ENCODE data around the gene C9orf72. TPM values are rescaled to one million over a fixed set of nuclear protein-coding genes. Genes with fewer than 3 reads are reported as not detected.

C9orf72 gene
- total RNA-seq, 1 experiment from 2014 or later: 6.4 TPM

DNA sequence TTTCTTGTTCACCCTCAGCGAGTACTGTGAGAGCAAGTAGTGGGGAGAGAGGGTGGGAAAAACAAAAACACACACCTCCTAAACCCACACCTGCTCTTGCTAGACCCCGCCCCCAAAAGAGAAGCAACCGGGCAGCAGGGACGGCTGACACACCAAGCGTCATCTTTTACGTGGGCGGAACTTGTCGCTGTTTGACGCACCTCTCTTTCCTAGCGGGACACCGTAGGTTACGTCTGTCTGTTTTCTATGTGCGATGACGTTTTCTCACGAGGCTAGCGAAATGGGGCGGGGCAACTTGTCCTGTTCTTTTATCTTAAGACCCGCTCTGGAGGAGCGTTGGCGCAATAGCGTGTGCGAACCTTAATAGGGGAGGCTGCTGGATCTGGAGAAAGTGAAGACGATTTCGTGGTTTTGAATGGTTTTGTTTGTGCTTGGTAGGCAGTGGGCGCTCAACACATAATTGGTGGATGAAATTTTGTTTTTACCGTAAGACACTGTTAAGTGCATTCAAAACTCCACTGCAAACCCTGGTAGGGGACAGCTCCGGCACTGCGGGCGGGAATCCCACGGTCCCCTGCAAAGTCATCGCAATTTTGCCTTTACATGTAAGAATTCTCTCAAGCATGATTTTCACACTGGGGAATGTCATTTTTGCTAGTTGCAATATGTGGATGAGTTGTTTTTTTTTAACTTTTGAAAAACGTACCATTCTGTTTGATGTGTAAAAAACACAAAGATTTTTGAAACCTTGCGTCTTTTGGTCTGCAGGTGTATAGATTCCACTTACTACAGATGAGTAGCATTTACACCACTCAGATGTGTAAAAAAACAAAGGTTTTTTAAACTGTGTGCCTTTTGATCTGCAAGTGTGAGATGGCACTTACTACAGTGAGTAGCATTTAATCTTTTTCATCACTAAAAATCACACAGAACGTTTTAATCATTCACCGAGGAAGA lies 631 bp upstream of the C9orf72 start:
- DNase-seq (ENCODE audit: low read depth): peak; percentile 98

DNA sequence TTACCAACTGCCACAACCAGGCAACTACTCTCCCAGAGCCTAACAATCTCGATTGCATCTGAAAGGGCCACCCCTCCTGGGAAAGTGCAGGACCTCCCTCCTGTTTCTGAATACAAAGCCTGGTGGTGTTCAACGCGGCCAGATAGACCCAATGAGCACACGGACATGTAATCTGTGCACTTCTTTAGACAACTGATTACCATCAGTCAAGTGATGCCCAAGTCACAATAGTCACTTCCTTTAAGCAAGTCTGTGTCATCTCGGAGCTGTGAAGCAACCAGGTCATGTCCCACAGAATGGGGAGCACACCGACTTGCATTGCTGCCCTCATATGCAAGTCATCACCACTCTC lies 739 bp downstream of the C9orf72 start:
- DNase-seq (ENCODE audit: low read depth): peak; percentile 49

- DNase-seq (ENCODE audit: low read depth): no peak
These were observed 1.2 kb downstream of the C9orf72 start for GRCh38 chr9:27572061-27572460.

DNA sequence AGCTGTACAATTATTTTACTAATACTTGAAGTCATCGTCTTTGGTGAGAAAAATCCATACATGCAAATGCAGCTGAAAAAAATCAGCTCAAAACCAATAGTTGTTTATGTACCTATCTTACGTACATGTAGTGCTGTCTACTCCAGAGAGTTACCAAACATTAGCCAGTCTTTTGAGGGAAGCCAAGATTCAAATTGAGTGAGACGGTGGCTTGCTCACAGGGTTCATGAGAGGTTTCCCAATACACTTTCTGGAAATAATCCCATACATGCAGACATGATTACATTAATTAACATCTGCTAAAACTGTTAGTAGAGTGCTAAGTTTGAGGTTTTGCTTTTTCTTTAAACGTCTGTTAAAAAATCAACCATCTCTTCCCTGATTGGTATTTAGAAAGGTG lies 2.3 kb downstream of the C9orf72 start:
- DNase-seq (ENCODE audit: low read depth): no peak

DNA sequence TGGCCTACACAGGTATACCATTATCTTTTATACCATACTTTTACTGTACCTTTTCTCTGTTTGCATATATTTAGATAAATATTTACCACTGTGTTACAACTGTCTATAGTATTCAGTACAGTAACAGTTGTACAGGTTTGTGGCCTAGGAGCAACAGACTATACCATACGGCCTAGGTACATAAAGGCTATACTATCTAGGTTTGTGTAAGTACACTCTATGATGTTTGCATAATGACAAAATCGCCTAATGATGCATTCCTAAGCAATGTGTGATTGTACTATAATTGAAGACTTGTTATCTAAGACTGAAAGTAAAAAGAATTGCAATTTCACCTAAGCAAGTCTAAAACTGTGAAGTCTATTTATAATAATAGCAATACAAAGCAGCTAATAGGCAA lies 3.9 kb downstream of the C9orf72 start:
- no peak for DNase-seq (ENCODE audit: low read depth)

GRCh38 chr9:27566118-27566517 lies 7.2 kb downstream of the C9orf72 start:
- DNase-seq (ENCODE audit: low read depth): no peak

DNA sequence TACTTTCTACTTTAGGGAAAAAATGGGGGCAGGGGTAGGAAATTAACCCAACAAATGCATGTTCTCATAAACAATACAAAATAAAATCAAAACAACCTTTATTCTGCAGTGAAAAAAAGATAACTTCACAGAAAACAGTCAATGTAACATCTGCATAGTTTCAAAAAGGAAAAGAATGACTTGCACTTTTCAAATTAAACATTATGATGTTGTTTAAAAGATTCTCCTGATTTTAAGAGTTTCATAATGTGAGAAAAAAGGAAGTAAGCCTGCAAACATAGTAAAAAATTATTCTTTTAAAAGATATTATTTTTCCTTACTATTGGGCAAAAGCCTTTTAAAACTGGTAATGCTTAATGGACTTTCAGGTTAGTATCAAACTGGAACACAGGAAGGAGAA lies 7.6 kb downstream of the C9orf72 start:
- DNase-seq (ENCODE audit: low read depth): no peak

- DNase-seq (ENCODE audit: low read depth): no peak
These were observed 8.6 kb downstream of the C9orf72 start for GRCh38 chr9:27564670-27565069.

- no peak for DNase-seq (ENCODE audit: low read depth)
These were observed 9.4 kb downstream of the C9orf72 start for GRCh38 chr9:27563738-27564430.

GRCh38 chr9:27561685-27562084 lies 11.6 kb downstream of the C9orf72 start:
- no peak for DNase-seq (ENCODE audit: low read depth)

- no peak for DNase-seq (ENCODE audit: low read depth)
These were observed 12.8 kb downstream of the C9orf72 start for GRCh38 chr9:27560457-27560856.

DNA sequence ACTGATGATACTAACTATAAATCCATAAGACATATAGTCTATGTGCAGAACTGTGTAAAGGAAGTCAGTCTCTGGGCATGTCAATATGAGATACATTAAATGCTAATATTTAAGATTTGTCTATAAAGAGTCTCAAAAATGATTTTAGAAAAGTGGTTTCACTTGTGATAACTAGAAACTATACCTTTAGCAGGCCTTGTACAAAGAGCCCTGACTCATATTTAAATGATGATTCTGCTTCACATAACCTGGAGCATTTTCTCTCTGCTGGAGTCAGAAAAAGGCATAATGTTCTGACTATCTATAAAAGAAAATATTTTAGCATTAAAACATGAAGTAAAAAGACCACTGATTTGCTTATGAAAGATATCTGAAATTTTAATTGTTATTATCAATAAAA lies 15.0 kb downstream of the C9orf72 start:
- DNase-seq (ENCODE audit: low read depth): no peak

DNA sequence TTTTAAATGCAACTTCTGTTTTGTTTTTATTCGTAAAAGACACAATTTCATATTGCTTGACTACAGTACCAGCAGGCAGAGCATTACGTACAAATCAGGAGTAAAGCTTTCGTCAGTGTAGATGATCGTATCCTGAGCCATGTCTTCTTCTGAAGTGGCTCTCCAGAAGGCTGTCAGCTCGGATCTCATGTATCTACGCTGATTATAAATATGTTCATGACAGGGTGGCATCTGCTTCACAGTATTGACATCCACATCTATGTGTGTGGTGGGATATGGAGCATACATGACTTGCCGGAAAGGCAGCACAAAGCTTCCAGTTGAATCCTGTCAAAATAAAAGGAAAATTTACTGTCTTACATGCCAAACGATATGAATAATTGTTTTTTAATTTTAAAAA lies 16.8 kb downstream of the C9orf72 start:
- no peak for DNase-seq (ENCODE audit: low read depth)

GRCh38 chr9:27554712-27555111 lies 18.6 kb downstream of the C9orf72 start:
- no peak for DNase-seq (ENCODE audit: low read depth)

DNA sequence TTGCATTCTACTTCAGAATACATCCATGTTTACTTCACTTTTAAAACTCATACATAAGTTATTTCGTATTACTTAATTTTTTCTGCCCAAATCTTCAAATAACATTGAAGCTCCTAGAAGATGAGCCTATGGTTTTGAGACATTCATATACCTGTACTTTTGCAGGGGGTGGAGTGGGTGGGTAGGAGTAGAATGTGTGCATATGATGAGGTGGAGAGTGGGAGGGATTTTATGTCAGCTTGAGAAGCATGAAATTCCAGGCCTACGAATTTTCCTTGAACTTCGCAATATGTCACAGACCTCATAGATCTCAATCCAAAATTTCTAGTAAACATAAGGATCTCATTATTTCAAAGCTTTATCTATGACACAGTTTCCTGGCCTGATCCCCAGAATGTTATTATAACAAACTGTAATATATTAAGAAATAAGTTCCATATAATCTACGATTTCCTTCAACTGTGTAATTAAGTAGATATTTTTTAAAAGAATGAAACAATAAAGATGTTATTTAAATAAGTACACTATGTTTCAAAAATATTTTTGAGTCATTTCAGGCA lies 24.0 kb downstream of the C9orf72 start:
- DNase-seq (ENCODE audit: low read depth): no peak

DNA sequence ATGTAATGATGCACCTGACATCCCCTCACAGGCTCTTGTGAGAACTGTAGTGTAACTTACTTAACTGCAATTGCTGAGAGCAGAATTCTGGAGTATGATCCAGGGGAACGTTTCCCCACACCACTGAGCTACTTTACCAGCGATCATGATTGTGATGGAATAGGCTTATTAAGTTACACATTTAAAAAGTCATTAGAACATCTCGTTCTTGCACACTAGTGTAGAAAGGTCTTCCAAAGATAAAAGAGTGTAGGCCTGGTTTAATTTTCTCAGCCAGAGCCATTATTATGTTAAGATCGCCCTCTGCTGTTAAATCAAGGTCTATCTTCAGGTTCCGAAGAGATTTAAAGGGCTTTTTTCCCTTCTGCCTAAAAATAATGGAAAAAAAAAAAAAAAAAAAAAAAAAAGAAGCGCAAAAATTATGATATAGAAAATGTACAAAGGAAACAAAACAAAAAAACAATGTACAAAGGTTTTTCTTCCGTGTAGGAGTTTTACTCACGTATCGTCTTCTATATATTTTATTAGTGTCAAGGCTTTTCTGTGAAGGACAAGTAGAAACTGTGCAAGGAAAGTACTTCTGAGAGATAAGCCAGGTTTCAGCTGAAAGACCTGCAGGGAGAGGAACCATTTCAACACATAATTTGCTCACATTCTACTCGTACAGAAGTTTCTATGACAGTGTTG lies 25.1 kb downstream of the C9orf72 start:
- DNase-seq (ENCODE audit: low read depth): peak; percentile 51

- no peak for DNase-seq (ENCODE audit: low read depth)
These were observed 27.8 kb downstream of the C9orf72 start for GRCh38 chr9:27545471-27545870.

GRCh38 chr9:27542508-27542907 lies 30.8 kb downstream of the C9orf72 start:
- DNase-seq (ENCODE audit: low read depth): no peak

- no peak for DNase-seq (ENCODE audit: low read depth)
These were observed 31.5 kb downstream of the C9orf72 start for GRCh38 chr9:27541740-27542139.

DNA sequence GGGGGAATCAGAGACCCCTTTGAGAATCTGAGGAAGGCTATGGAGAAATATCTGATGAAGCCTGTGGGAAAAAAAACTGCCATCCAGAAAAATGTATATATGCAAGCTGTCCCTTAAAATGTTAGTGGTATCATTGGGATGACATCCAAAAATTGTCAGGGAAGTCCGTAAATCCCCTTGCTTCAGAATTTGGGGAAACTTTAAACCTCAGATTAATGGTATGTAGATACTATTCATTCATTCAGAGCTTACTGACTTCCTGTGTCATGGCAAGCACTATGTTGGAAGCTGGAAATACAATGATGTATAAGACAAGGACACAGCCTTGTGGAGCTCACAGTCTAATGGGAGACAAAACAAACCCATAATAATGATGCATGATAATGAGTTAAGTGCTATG lies 32.8 kb downstream of the C9orf72 start:
- no peak for DNase-seq (ENCODE audit: low read depth)

- DNase-seq (ENCODE audit: low read depth): peak; percentile 32
These were observed 33.5 kb downstream of the C9orf72 start for GRCh38 chr9:27539479-27540441.

Measured in HT1080 (cell line).